Retinal pigment epithelial cell (primary cell): Measurements from ENCODE around the gene LENG9.

Source experiments
- DNase-seq: peaks from one replicate; pipeline ENCODE4 v3.0.0-alpha.2; 2010; ENCODE audit warnings: low read depth
- H3K4me3 ChIP-seq: 2 replicates; pipeline ENCODE4 v1.5.1; 2011; ENCODE audit warnings: mild to moderate bottlenecking, low read length, control low read depth, moderate library complexity
- CTCF ChIP-seq: conservative IDR thresholded peaks from 2 replicates; pipeline ENCODE4 v1.5.1; 2011; ENCODE audit warnings: low read depth, low read length, control low read depth, inconsistent platforms

Gene LENG9

GRCh38 chr19:54481326-54481930, 17.9 kb upstream of the LENG9 start:
- DNase-seq: no peak
- TF ChIP-seq CTCF: peak; percentile 81
- no peak overlapping the region for H3K4me3 ChIP-seq

- no peak overlapping the region for H3K4me3 ChIP-seq
- no peak for DNase-seq
- TF ChIP-seq CTCF: no peak
Observed at GRCh38 chr19:54480051-54480450, 16.5 kb upstream of the LENG9 start.

GRCh38 chr19:54478677-54479266, 15.2 kb upstream of the LENG9 start:
- TF ChIP-seq CTCF: peak; percentile 76
- no peak overlapping the region for H3K4me3 ChIP-seq
- no peak for DNase-seq

GRCh38 chr19:54477650-54478049, 14.1 kb upstream of the LENG9 start:
- no peak for DNase-seq
- H3K4me3 ChIP-seq: no peak overlapping the region

GRCh38 chr19:54475706-54476105, 12.1 kb upstream of the LENG9 start:
- DNase-seq: no peak
- no peak overlapping the region for H3K4me3 ChIP-seq
- no peak for TF ChIP-seq CTCF

More at GRCh38 chr19:54477650-54478049, 14.1 kb upstream of the LENG9 start:
- TF ChIP-seq CTCF: no peak

GRCh38 chr19:54473892-54474372, 10.4 kb upstream of the LENG9 start:
- no peak overlapping the region for H3K4me3 ChIP-seq
- DNase-seq: no peak
- no peak for TF ChIP-seq CTCF
